K562 (cell line): ENCODE results near the gene TESK2. TPM values are rescaled to one million over a fixed set of nuclear protein-coding genes. Genes with fewer than 3 reads are reported as not detected.

Experiments
- CHD7 ChIP-seq: fragments of 200-600 bp; sonication (generic); IDR thresholded peaks from one replicate; pipeline ENCODE4 v1.6.1; 2012; ENCODE audit warnings: mild to moderate bottlenecking, low read depth, low read length, inconsistent platforms
- HDAC1 ChIP-seq, 2 experiments: fragments of 450-650 bp; IDR thresholded peaks; 2 replicates each; pipeline ENCODE4 v1.6.1; 2016 to 2017; ENCODE audit warnings: inconsistent platforms in 1 of 2, mild to moderate bottlenecking in 1 of 2, moderate library complexity in 1 of 2
- HDAC8 ChIP-seq: fragments of 450-650 bp; IDR thresholded peaks from 2 replicates; pipeline ENCODE4 v1.6.1; 2016; ENCODE audit warnings: mild to moderate bottlenecking, missing genetic modification characterization, moderate library complexity, missing compliant biosample characterization
- POLR2H ChIP-seq: IDR thresholded peaks from 2 replicates; pipeline ENCODE4 v1.6.1; 2016; ENCODE audit warnings: missing genetic modification characterization, low read depth, mild to moderate bottlenecking, control low read depth, missing compliant biosample characterization, moderate library complexity
- TRIM28 ChIP-seq: fragments of 450-650 bp; IDR thresholded peaks from 2 replicates; pipeline ENCODE4 v1.6.1; 2017
- ZNF318 ChIP-seq, 2 experiments: fragments of 450-650 bp; IDR thresholded peaks; 2 replicates each; pipeline ENCODE4 v1.6.1; 2016; ENCODE audit warnings: mild to moderate bottlenecking in 2 of 2, borderline replicate concordance in 1 of 2, low read depth in 1 of 2, moderate library complexity in 1 of 2
- ZNF655 ChIP-seq: fragments of 250-450 bp; sonication (Bioruptor Pico); IDR thresholded peaks from 2 replicates; pipeline ENCODE4 v1.5.0; 2021
- polyA plus RNA-seq, 8 experiments: library from polyadenylated mRNA; depleted of rRNA in 4 of 8; stranded (reverse) in 5 of 8; unstranded in 3 of 8; fragments of >200 nt; fragmentation: Nextera tagmentation in 2 of 8; fragmentation: Illumina TruSeq in 1 of 8; extraction: Ambion mirVana in 2 of 8; extraction: Trizol in 1 of 8; gene quantifications; 2 replicates each; pipeline versions ENCODE4 v1.2.1 to v1.2.3, GENCODE V29; 2011 to 2014; ENCODE audit warnings: inconsistent platforms in 1 of 8, missing spikeins in 1 of 8
- total RNA-seq, 7 experiments: library from RNA; depleted of rRNA in 6 of 7; stranded (reverse); fragments of >200 nt in 6 of 7; fragmentation: Illumina TruSeq in 2 of 7; extraction: Trizol in 2 of 7; gene quantifications; 2 replicates each; pipeline versions ENCODE4 v1.2.1 to v1.2.3, GENCODE V29; 2011 to 2021; ENCODE audit warnings: low replicate concordance in 1 of 7

Gene TESK2
- total and polyA plus RNA-seq, 9 of the 15 experiments (the other 6 are each of a cell fraction or from before 2014, with no cell fraction given), result 1.6 to 5.3 (median 3.7) TPM

GRCh38 chr1:45499415-45499769 lies 8.4 kb upstream of the TESK2 start (continued):
- TF ChIP-seq ZNF318 (IDR thresholded peaks at IDR 0.05; ENCODE audit: borderline replicate concordance in 1 of 2, low read depth in 1 of 2) (0 out of 4 replicates have a peak, but pooled peaks of 1 of the 2 experiments have one; percentile 16), CHD7 (no peak), POLR2H (no peak), TRIM28 (no peak), ZNF655 (no peak), HDAC8 (no peak), HDAC1 (IDR thresholded peaks at IDR 0.05) (peak in 1 of 2 experiments; percentile 28; a peak in 1 of 4 replicates)
